Fibroblast of lung (primary cell): ENCODE results near the gene POU2F2.
A peak's percentile ranks its signal among the peaks of the same experiment; 100 is the strongest.

Experiments used
- EZH2 ChIP-seq: IDR thresholded peaks from 2 replicates; pipeline ENCODE4 v1.5.1; 2012; ENCODE audit warnings: low read length, control low read depth, mild to moderate bottlenecking; ENCODE audit errors: missing control alignments
- TF ChIP-seq, protein P1 (sequence below), 2 donors: IDR thresholded peaks in 1 of 2; conservative IDR thresholded peaks in 1 of 2; 1 replicate in 1 of 2; 2 replicates in 1 of 2; pipeline ENCODE4 v1.5.1; 2011 to 2012; ENCODE audit warnings: low read length in 2 of 2, control low read depth in 1 of 2, inconsistent platforms in 1 of 2, low read depth in 1 of 2, mild to moderate bottlenecking in 1 of 2

GRCh38 chr19:42154471-42155323 lies 22.5 kb upstream of the POU2F2 start:
- TF ChIP-seq, protein P1, sequence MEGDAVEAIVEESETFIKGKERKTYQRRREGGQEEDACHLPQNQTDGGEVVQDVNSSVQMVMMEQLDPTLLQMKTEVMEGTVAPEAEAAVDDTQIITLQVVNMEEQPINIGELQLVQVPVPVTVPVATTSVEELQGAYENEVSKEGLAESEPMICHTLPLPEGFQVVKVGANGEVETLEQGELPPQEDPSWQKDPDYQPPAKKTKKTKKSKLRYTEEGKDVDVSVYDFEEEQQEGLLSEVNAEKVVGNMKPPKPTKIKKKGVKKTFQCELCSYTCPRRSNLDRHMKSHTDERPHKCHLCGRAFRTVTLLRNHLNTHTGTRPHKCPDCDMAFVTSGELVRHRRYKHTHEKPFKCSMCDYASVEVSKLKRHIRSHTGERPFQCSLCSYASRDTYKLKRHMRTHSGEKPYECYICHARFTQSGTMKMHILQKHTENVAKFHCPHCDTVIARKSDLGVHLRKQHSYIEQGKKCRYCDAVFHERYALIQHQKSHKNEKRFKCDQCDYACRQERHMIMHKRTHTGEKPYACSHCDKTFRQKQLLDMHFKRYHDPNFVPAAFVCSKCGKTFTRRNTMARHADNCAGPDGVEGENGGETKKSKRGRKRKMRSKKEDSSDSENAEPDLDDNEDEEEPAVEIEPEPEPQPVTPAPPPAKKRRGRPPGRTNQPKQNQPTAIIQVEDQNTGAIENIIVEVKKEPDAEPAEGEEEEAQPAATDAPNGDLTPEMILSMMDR (conservative IDR thresholded peaks at IDR 0.05 in 1 of 2, IDR thresholded peaks at IDR 0.05 in 1 of 2; ENCODE audit: low read depth in 1 of 2, low read length in 2 of 2) = no peak
- peak; percentile 55 for TF ChIP-seq EZH2
